GM19239 (cell line): ENCODE data around the gene FERMT3.
A peak's percentile ranks its signal among the peaks of the same experiment; 100 is the strongest.

Experiments
- DNase-seq: peaks from one replicate; pipeline ENCODE4 v3.0.0; 2011; ENCODE audit warnings: low spot score; ENCODE audit not compliant: insufficient read length
- FAIRE-seq: peaks from 2 replicates; lab custom pipeline; 2011; peaks lifted over from hg19 to GRCh38; lab: Jason Lieb, UNC

FERMT3 gene

GRCh38 chr11:64218628-64219353 lies 12.3 kb downstream of the FERMT3 start:
- FAIRE-seq: no peak
- no peak for DNase-seq

GRCh38 chr11:64219354-64219684 lies 12.8 kb downstream of the FERMT3 start:
- no peak for FAIRE-seq
- no peak for DNase-seq

GRCh38 chr11:64219755-64220154 lies 13.2 kb downstream of the FERMT3 start:
- no peak for DNase-seq
- FAIRE-seq: no peak

GRCh38 chr11:64220271-64220670 lies 13.8 kb downstream of the FERMT3 start:
- DNase-seq (no peak), FAIRE-seq (no peak)

- no peak for FAIRE-seq
- no peak for DNase-seq
These were observed 14.3 kb downstream of the FERMT3 start for GRCh38 chr11:64220798-64221197.

- no peak for FAIRE-seq
- DNase-seq: no peak
These were observed 16.1 kb downstream of the FERMT3 start for GRCh38 chr11:64222651-64223000.

- FAIRE-seq: no peak
- no peak for DNase-seq
These were observed 16.6 kb downstream of the FERMT3 start for GRCh38 chr11:64223001-64223651.

GRCh38 chr11:64224151-64224890 lies 17.8 kb downstream of the FERMT3 start:
- DNase-seq: no peak
- no peak for FAIRE-seq

- FAIRE-seq (no peak), DNase-seq (no peak)
These were observed 18.5 kb downstream of the FERMT3 start for GRCh38 chr11:64224891-64225607.

GRCh38 chr11:64225608-64226506 lies 19.3 kb downstream of the FERMT3 start, which contains the start of the genes NUDT22 and TRPT1:
NUDT22 (plus strand) TSS chr11:64226274; CDS start chr11:64226653, 379 bp downstream.
TRPT1 (minus strand) TSS chr11:64226186; CDS start chr11:64225860, 326 bp downstream.
- FAIRE-seq: peak; percentile 86
- DNase-seq: peak; percentile 92

GRCh38 chr11:64226507-64227051 lies 20.1 kb downstream of the FERMT3 start:
- FAIRE-seq: peak; percentile 88
- DNase-seq: peak; percentile 54

- FAIRE-seq: peak; percentile 61
These were observed 21.0 kb downstream of the FERMT3 start for GRCh38 chr11:64227405-64227956.

GRCh38 chr11:64229090-64229743 lies 22.7 kb downstream of the FERMT3 start:
- DNase-seq: no peak
- no peak for FAIRE-seq

More at GRCh38 chr11:64227405-64227956, 21.0 kb downstream of the FERMT3 start:
- DNase-seq: no peak

GRCh38 chr11:64229744-64230170 lies 23.2 kb downstream of the FERMT3 start:
- no peak for DNase-seq
- FAIRE-seq: no peak

GRCh38 chr11:64230171-64230984 lies 23.9 kb downstream of the FERMT3 start, which contains the start of gene DNAJC4:
DNAJC4 (plus strand) TSS chr11:64230548; CDS start chr11:64230855, 307 bp downstream.
- DNase-seq (peak; percentile 88), FAIRE-seq (peak; percentile 96)

- peak; percentile 31 for FAIRE-seq
- DNase-seq: no peak
These were observed 24.5 kb downstream of the FERMT3 start for GRCh38 chr11:64230985-64231365.

GRCh38 chr11:64231546-64231945 lies 25.0 kb downstream of the FERMT3 start:
- DNase-seq: no peak
- no peak for FAIRE-seq
